NCI-H2171 (cell line): Measurements from ENCODE around the gene CDC42BPA.
"Not testable (repeated sequence)": the region's sequence is repeated elsewhere in the genome, so short reads cannot be mapped to it uniquely, and the experiment has no call there.

Experiments used
- DNase-seq: peaks from one replicate; lab custom pipeline; 2025; lab: John Stamatoyannopoulos, UW

Gene CDC42BPA

DNA sequence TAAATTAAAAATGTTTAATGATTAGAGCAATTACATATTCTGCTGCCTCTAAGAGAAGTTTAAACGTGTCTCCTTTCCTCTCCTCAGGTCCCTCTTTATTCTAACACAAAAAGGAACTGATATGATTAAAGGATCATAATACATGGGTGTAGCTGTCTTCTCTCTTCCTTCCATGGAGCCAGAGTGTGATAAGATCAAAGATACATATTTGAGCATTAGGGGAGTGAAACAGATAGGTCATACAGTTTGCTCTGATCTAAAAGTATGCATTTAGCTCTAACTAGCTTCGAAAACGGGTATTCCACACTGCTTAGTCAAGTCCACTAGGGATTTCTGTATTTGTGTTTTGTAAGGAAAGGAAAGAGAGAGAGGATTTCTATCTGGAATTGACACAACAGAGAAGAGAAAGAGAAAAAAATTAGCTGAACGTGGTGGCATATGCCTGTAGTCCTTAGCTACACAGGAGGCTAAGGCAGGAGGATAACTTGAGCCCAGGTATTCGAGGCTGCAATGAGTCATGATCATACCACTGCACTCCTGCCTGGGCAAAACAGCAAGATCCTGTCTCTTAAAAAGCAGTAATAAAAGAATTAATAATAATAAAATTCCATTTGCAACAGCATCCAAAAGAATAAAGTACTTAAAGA lies 63.1 kb downstream of the CDC42BPA start:
- no peak for DNase-seq

DNA sequence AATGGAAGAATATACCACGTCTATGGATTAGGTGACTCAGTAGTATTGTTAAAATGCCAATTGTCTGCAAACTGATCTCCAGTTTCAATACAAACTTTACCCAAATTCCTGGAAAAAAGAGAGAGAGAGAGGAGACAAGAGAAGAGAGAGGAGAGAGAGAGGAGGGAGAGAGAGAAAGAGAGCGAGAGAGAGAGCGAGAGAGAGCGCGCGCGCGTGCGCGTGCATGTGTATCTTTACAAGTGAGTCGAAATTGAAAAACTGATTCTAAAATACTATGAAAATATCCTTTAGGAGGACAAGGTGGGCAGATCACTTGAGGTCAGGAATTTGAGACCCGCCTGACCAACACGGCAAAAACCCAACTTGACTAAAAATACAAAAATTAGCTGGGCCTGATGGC lies 65.2 kb downstream of the CDC42BPA start:
- no peak for DNase-seq

DNA sequence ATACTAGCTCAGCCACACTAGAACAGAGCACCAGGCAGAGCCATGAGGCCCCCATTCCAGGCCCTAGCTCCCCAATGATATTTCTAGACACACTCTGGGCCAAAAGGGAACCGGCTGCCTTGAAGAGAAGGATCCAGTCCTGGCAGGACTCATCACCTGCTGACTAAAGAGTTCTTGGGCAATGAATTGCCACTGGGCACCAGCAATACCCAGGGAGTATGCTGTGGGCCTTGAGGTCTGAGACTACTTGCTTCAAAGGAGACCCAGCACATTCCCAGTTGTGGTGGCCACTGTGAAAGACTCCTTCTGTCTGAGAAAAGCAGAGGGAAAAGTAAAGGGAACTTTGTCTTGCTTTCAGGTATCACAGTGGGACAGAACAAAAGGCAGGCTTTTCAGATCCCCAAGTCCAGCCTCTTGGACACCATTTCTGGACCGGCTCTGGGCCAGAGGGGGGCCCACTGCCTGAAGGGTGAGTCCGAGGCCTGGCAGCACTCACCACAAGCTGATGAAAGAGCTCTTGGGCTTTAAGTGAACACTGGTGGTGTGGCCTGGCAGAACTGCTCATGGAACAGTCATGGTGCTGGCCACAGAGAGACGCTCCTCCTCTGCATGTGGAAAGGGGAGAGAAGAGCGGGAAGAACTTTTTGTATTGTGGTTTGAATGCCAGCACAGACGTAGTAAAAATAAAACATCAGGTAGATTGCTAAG lies 72.5 kb downstream of the CDC42BPA start:
- DNase-seq = no peak

DNA sequence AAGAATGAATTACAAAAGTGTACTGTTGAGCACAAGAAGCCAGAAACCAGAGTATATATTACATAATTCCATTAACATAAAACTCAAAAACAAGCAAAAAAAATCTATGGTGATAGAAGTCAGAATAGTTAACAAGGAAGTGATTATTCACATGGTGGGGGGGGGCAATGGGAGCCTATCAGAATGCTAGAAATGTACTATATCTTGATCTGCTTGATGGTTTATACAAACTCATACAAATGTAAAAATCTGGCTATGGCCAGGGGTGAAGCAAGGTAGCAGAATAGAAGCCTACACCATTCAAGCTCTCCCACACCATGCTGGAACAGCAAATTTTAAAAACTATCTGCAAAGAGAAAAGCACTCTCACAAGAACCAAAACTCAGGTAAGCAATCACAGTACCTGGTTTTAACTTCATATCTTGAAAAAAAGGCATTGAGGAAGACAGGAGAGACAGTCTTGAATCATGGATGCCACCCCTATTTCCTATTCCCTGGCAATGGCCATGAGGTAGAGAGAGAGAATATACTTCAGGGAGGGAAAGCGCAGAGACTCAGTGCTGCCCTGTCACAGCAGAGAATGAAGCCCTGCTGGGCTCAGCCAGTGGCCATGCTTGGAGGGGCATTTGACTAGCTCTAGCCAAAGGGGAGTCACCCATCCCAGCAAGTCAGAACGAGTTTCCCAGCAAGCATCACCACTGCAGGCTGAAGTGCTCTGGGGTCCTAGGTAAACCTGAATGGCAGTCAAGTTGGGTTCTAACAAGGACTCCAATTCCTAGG lies 73.8 kb downstream of the CDC42BPA start:
- no peak for DNase-seq

DNA sequence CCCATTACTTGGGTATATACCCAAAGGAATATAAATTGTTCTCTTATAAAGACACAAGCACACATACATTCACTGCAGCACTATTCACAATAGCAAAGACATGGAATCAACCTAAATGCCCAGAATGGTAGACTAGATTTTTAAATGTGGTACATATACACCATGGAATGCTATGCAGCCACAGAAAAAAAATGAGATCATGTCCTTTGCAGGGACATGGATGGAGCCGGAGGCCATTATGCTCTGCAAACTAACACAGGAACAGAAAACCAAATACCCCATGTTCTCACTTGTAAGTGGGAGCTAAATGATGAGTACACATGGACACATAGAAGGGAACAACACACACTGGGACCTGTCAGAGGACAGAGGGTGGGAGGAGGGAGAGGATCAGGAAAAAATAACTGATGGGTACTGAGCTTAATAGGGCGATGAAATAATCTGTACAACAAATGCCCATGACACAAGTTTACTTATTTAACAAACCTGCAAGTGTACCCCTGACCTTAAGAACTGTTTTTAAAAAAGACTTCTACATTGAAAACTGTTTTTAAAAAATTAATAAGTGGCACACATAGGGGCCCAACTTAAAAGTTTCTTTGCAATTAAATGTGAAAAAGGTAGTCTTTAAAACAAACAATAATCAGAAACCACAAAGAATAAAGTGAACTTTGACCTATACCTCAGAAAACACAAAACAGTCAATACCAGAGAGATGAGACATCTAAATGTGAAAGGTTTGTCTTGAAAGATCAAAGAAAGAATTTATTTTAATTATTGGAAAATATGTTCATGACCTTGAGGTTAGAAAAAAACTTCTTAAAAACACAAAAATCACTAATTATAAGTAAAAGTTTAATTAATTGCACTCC lies 75.2 kb downstream of the CDC42BPA start:
- no peak for DNase-seq

DNA sequence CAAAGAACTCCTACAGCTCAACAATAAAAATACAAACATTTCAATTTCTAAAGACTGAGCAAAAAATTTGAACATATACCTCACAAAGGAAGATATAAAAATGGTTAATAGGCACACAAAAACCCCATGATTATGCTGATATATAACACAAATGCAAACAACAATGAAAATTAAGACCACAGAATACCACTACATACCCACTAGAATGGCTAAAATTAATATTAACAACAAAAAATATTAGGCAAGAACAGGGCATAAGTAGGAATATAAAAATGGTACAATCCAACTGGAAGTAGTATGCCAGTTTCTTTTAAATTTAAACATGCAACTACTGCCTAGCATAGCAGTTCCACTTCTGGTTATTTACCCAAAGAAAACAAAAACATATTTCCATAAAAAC lies 77.3 kb downstream of the CDC42BPA start:
- no peak for DNase-seq

DNA sequence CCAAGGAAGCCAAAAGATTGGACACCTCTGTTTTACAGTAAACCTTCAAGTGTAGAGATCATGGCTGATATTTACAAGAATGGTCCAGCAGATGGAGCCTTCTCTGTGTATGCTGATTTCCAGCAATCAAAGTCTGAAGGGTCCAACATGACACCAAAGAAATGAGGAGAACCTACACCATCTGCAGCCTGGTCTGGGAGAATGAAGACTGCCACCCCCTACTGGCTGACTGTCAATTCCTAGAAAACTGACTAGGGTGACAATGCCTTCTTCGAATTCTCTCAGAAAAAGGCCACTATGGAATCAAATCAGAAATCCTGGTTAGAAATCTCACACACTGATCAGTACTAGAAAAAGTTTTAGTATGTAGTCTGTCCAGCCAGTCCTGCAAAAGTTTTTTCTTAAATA lies 83.3 kb downstream of the CDC42BPA start:
- peak; percentile 5 for DNase-seq

DNA sequence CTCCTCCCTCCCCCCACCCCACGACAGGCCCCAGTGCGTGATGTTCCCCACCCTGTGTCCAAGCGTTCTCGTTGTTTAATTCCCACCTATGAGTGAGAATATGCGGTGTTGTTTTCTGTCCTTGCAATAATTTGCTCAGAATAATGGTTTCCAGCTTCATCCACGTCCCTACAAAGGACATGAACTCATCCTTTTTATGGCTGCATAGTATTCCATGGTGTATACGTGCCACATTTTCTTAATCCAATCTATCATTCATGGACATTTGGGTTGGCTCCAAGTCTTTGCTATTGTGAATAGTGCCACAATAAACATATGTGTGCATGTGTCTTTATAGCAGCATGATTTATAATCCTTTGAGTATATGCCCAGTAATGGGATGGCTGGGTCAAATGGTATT lies 87.2 kb downstream of the CDC42BPA start:
- DNase-seq = not testable (repeated sequence)

DNA sequence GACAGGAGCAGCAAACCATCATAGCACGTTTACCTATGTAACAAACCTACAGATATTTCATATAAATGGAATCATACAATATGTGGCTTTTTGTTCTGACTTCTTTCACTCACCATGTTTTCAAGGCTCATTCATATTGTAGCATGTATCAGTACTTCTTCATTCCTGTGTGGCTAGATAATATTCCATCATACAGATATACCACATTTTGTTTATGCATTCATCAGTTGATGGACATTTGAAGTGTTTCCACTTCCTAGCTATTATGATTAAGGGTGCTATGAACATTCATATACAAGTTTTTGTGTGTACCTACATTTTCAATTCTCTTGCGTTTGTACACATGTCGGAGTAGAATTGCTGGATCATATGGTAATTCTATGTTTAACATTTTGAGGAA lies 90.1 kb downstream of the CDC42BPA start:
- no peak for DNase-seq

DNA sequence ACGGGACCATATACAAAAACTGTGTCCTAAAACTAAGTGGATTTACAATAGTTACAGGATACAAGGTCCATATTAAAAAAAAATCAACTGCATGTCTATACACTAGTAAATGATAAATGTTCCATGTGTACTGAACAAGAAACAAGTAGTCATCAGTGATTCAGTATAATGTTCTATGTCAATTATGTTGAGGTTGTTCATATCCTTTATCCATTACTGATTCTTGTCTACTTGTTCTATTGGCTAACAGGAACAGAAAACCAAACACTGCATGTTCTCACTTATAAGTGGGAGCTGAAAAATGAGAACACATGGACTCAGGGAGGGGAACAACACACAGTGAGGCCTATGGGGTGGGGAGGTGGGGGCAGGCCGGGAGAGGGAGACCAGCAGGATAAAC lies 90.5 kb downstream of the CDC42BPA start:
- no peak for DNase-seq

DNA sequence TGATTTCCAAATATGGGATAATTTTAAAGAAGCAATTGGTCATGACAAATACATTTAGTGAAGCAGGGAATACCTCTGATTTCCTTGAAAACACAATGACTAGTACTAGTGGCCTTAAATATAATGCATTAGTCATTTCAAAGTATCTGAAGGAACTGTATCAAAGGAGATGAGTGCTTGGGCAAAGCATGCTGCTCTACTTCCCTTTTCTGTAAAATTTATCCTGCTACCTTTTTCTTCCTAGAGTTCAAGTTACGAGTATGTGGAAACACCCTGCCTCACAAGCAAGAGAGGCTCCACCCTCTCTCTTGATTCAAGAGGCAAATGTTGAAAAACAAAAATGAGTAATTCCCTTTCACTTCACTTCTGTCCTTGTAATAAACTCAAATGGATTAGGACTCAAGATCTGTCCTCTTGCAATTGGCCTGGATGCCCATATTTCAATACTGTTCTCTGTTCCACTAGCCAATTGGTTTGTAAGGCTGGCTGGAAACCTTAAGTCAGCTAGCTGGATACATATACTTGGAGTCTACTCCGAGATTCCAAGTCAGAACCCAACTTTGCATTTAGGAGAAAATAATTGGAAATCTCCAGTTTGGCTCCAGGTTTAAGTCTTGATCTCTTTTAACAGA lies 92.5 kb downstream of the CDC42BPA start:
- no peak for DNase-seq

DNA sequence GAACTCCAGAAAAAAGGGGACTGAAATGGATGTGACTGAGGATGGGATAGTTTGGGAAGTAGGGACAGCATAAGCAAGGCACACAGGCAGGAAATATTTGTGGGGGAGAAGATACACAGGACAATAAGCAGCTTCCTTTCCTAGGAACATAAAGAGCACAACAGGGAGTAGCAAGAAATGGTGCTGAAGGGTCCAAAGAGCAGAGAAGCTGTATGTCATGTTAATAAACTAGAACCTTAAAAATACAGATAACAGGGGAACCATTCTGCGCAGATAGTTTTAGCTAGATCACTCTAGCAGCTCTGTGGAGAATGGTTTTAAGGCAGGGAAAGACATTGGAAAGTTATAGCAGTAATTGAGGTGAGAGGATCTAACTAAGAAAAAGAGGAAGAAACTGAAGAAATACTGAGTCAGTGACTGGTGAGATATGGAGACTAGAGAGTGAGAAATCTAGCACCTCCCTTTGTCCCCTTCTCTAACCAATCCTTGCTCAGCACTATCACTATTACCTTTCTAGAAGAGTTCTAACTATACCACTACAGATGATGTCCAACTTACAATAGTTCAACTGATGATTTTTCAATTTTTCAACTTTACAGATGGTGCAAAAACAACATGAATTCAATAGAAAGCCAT lies 95.0 kb downstream of the CDC42BPA start:
- no peak for DNase-seq

DNA sequence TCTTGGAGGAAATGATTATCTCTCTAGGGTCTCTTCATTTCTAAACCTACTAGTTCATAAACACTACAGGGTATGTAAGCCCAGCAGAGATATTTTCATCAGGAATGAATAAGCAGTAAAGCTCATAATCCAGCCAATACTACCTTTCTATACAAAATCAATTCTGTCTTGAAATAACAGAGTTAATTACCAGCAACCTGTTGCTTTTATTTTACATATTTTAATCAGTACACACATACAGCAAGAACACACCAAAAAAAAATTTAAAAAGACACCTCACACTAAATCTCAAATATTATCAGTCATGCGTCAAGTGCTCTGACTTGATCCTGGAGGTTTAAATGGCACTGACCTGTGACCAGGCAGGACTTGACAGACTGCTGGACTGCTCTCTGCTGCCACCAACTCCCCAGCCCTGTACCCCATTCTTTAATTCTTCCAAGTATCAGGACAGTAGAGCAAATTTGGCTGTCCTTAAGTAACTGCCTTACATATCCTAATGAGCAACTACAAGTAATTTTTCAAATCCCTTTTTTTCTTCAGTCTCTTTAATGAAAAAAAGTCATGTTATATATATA lies 98.5 kb downstream of the CDC42BPA start:
- no peak for DNase-seq

DNA sequence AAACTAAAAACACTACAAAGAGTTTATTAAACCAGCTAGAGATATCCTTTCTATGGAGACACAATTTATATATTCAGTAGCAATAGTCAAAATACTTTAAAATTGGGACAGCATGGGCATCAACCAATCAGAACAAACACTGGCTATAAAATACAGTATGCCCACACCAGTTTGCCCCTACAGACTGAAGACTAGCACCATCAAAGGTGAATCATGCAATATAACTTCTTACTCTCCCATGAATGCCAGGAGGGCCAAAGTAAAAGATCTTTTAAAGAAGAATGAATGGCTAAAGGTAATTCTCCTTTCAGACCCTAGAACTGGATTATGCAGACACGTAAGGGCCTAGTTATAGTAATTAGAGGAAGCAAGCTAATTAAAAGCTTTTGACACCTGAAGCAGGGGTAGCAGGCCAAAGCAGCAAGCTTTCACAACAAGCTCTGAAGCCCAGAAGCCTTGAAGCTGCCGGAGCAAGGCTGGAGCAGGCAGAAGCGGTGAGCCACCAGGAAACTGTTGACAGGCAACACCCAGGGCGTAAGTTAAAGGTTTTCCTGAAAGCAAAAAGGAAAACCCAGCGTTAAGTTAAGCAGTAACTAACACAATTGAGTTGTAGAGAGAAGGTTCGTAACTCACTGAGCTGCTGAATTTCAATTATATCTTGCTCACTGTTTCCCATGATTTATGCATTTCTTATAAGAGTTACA lies 99.3 kb downstream of the CDC42BPA start:
- DNase-seq = no peak

DNA sequence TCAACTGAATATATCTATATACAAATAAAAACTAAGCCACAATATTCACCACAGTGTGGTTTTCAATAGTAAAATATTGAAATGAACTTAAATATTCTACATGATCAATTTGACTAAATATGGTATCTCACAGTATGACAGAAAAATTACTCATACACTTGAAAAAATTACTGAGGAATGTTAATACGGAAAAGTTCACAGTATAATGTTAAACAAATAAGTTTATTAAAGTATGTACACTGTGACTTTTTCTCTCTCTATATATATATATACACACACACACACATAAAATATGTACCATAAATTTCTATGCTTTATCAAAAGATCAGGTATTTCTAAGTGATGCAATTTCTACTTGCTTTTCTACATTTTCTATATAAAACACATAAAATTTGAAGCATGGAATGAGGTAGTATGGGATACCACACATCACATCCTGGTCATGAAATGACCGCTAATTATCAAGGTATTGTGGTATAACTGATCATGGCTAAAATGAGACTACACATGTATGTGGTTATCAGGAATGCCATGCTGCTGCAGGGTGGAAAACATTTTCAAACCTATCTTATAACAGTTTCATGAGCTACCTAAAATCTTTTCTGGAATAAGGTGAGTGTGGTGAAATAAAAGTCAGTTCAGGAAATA lies 102.3 kb downstream of the CDC42BPA start:
- DNase-seq = no peak

DNA sequence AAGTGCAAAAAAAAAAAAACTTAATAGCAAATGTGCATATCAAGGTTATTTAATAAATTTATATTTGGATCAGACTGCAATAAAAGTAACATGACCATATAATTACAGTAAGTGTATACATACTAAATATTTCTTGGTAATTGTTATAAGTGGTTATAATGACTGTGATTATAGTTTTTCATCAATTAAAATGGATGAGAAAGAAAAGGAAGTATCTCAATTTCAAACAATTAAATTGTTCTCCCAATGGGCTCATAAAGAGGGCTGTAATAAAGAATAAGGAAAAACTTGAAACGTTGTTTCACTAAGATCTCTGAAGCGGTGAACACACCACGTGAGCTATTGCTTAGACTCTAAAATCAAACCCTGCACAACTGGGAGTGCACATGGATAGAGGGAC lies 104.1 kb downstream of the CDC42BPA start:
- DNase-seq = no peak

DNA sequence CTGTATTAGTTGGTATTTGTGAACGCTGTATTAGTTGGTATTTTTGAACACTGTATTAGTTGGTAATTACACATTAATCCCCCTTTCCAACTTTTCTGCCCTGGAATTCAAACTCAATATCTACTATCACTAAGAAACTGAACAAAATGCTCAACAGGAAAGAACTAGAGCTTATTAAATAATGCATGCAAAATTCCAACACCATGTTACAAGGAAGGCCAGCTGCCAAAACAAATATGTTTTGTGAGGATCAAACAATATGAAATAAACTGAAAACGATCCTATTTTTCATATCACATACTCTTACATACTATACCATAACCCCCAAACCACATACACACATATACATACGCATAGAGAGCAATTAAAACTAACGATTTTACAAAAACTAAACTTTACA lies 104.9 kb downstream of the CDC42BPA start:
- DNase-seq = no peak

DNA sequence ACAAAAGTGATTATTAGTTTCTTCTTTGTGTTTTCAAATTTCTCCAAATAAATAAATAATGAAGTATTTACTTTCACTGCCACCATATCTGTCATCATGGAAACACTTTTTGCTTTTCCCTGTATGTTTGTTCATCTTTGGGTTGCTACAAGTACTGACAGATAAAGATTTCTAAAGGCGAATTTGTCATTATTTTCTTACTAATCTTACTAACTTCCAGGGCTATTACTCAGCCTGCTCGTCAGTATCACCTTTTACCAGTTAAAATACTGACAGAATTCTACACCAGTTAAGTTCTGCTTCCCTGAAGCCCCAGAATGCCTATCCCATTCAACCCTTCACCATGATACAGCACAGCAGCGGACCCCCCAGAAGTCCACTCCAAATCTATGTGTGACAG lies 106.1 kb downstream of the CDC42BPA start:
- DNase-seq = no peak

DNA sequence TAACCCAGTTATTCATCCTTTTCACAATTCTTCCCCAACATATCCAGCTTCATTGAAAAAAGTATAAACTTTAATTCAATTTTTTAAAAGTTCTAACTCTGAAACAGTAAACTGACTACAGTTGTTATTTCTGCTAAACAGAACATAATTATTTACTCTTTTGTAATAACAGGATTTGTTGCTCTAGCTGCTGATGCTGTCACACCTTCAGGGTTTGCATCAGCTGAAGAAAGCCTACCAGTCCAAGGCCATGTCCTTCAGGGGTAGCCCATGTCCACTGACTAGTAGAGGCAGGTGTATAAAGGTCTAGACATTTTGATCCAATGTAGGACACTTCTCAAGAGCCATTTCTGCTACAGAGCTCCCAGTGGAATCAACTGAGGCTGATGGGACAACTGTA lies 107.7 kb downstream of the CDC42BPA start:
- DNase-seq = no peak

DNA sequence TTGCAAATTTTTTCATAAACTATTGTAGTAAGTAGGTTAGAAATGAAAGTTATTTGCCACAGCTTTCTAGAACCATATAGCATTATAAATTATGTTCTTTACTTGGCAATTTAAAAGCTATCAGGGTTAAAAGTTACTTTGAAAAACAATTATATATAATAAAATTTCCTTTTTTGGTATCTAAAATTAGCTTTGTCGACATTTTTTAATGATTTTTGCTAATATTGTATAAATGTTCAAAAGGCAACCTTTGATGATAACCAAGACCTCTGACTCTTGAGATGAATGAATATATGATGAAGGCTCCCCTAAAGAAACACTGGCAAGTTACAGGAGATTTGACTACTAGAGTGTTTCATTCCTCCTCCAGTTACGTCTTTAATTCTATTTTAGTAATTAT lies 121.2 kb downstream of the CDC42BPA start:
- DNase-seq = no peak
